ENCODE results near the gene DAPK1. TPM values are rescaled to one million over a fixed set of nuclear protein-coding genes. Genes with fewer than 3 reads are reported as not detected.

The DAPK1 gene
- total and polyA plus RNA-seq, 12 donors: 5.4 to 44.6 (median 21.3) TPM

DNA sequence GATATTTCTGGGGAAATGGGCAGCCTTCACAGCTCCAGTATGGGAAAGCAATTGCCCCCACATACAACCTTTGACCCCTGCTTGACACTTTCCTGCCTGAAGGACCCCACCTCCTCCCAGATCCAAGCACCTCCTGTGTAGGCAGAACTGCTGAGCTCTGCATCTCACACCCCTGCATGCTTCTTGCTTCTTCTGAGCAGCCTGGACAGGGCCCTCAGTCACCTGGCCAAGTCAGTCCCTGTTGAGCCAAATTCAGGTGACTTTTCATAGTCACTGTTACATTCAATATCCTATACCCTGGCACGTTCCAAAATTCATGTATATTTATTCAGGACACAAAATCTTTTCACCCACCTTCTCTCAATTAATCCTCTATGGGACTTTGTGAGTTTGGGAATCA lies 197.9 kb downstream of the DAPK1 start:
- no peak for TF ChIP-seq CTCF (IDR thresholded peaks at IDR 0.05)
- no peak for TF ChIP-seq POLR2A (IDR thresholded peaks at IDR 0.05)
- Histone ChIP-seq H3K4me1 (replicated peaks in 1 of 2) (no peaks in the 10 kb centered on the region), H3K27me3 (no peaks in the 10 kb centered on the region), H3K36me3 (replicated peaks in 1 of 2) (peaks cover 0 to 3% of the 10 kb centered on the region in 2 donors), H3K27ac (no peak overlapping the region), H3K9me3 (replicated peaks in 1 of 3) (no peaks in the 10 kb centered on the region), H3K4me3 (no peak overlapping the region)
- intact Hi-C loops (cut with DNase I): no loop called here
- WGBS, 4 donors: 67 to 71% (median 69%) methylated on average over 1 of the region's 1 CpG
- DNase-seq: no peak

- H3K27ac ChIP-seq: no peak overlapping the region
- no peaks in the 10 kb centered on the region for H3K4me1 ChIP-seq (replicated peaks in 1 of 2)
- no peak for TF ChIP-seq CTCF (IDR thresholded peaks at IDR 0.05)
- WGBS, 4 donors: 83 to 92% (median 87%) methylated on average over 7 of the region's 7 CpGs
- H3K4me3 ChIP-seq: no peak overlapping the region
- no peak for DNase-seq
- H3K9me3 ChIP-seq (replicated peaks in 1 of 3): no peaks in the 10 kb centered on the region
- intact Hi-C loops (cut with DNase I): no loop called here
- H3K36me3 ChIP-seq (replicated peaks in 1 of 2): peaks cover 0 to 3% of the 10 kb centered on the region in 2 donors
- no peaks in the 10 kb centered on the region for H3K27me3 ChIP-seq
These were observed 199.0 kb downstream of the DAPK1 start for GRCh38 chr9:87696641-87697040.

DNA sequence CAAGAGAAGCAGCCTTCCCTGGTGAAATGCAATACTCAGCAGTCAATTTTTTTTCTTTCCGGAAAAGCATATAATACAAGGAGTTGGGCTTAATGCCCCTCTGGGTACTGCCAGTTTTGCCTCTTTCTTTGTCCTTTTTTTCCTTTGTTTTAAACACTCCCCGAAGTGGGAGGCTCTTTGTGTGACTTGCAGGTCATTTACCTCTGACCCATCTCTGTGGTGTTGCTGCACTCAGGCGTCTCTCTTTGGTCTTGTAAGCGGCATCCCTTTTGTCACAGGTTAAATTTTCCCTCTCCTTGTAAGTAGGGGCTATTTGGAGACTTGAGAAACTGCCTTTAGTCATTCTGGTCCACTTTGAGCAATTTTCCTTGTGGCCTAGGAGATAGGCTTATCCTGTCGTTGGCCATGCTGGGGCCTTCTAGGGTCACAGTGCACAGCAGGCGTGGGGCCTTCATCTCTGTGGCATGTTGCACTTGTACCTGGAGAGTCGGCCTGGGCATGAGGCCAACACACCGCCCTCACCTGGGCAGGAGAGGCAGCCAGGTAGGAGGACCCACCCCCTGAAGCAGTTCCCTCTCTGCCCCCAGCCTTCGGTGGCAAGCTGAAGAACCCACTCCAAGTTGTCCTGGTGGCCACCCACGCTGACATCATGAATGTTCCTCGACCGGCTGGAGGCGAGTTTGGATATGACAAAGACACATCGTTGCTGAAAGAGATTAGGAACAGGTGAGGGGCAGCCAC lies 200.6 kb downstream of the DAPK1 start:
- TF ChIP-seq CTCF (IDR thresholded peaks at IDR 0.05) (no peak), POLR2A (IDR thresholded peaks at IDR 0.05) (no peak)
- DNase-seq: no peak
- intact Hi-C loops (cut with DNase I): no loop called here
- 86 to 93% (median 90%) methylated on average over 10 to 14 of the region's 14 CpGs for WGBS, 4 donors
- H3K9me3 ChIP-seq (replicated peaks in 1 of 3): no peaks in the 10 kb centered on the region
- no peak overlapping the region for H3K27ac ChIP-seq
- no peaks in the 10 kb centered on the region for H3K27me3 ChIP-seq
- H3K4me3 ChIP-seq: no peak overlapping the region
- no peaks in the 10 kb centered on the region for H3K4me1 ChIP-seq (replicated peaks in 1 of 2)
- H3K36me3 ChIP-seq (replicated peaks in 1 of 2): peaks cover 0 to 3% of the 10 kb centered on the region in 2 donors

DNA sequence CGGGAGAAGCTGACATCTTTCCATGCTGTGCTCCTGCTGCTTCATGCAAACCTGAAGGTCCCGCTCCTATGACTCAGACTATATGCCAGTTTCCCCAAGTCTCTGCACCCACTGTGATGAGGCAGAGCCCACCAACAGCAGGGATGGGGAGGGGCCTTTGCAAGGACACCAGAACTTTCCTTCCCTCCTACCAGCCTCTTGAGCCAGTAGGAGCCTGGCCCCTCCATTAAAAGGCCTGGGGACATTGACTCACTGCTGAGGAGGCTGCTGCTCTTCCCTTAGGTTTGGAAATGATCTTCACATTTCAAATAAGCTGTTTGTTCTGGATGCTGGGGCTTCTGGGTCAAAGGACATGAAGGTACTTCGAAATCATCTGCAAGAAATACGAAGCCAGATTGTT lies 202.2 kb downstream of the DAPK1 start:
- Histone ChIP-seq H3K9me3 (replicated peaks in 1 of 3) (no peaks in the 10 kb centered on the region), H3K36me3 (replicated peaks in 1 of 2) (peaks cover 0 to 3% of the 10 kb centered on the region in 2 donors), H3K27me3 (no peaks in the 10 kb centered on the region), H3K27ac (no peak overlapping the region), H3K4me3 (no peak overlapping the region), H3K4me1 (replicated peaks in 1 of 2) (no peaks in the 10 kb centered on the region)
- intact Hi-C loops (cut with DNase I): no loop called here
- WGBS, 4 donors: 90 to 98% (median 95%) methylated on average over 4 of the region's 4 CpGs
- TF ChIP-seq POLR2A (IDR thresholded peaks at IDR 0.05) (no peak), CTCF (IDR thresholded peaks at IDR 0.05) (no peak)
- no peak for DNase-seq

Measured in adrenal gland (tissue), 12 donors.